HEK293T (cell line): ENCODE results near the gene ANO9.
"Not testable (repeated sequence)": the region's sequence is repeated elsewhere in the genome, so short reads cannot be mapped to it uniquely, and the experiment has no call there.

Experiments
- ELF4 ChIP-seq: fragments of 450-650 bp; IDR thresholded peaks from 2 replicates; pipeline ENCODE4 v1.6.1; 2017; ENCODE audit warnings: antibody characterized with exemption
- FOXK2 ChIP-seq: fragments of 450-650 bp; IDR thresholded peaks from 2 replicates; pipeline ENCODE4 v1.6.1; 2016; ENCODE audit warnings: mild to moderate bottlenecking
- FOXM1 ChIP-seq: fragments of 450-650 bp; IDR thresholded peaks from 2 replicates; pipeline ENCODE4 v1.6.1; 2017; ENCODE audit warnings: mild to moderate bottlenecking, borderline replicate concordance
- SP1 ChIP-seq: fragments of 450-650 bp; IDR thresholded peaks from 2 replicates; pipeline ENCODE4 v1.6.1; 2017
- TARDBP ChIP-seq: fragments of 450-650 bp; IDR thresholded peaks from 2 replicates; pipeline ENCODE4 v1.6.1; 2016
- ZNF384 ChIP-seq: fragments of 450-650 bp; IDR thresholded peaks from 2 replicates; pipeline ENCODE4 v1.6.1; 2016
- TF ChIP-seq, protein P1 (sequence below): fragments of 450-650 bp; IDR thresholded peaks from 2 replicates; pipeline ENCODE4 v1.6.1; 2016

- TF ChIP-seq, protein P1, sequence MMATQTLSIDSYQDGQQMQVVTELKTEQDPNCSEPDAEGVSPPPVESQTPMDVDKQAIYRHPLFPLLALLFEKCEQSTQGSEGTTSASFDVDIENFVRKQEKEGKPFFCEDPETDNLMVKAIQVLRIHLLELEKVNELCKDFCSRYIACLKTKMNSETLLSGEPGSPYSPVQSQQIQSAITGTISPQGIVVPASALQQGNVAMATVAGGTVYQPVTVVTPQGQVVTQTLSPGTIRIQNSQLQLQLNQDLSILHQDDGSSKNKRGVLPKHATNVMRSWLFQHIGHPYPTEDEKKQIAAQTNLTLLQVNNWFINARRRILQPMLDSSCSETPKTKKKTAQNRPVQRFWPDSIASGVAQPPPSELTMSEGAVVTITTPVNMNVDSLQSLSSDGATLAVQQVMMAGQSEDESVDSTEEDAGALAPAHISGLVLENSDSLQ, result not testable (repeated sequence)
- TF ChIP-seq SP1, FOXM1, FOXK2, ZNF384, TARDBP, ELF4: not testable (repeated sequence)
These were observed 31.1 kb downstream of the ANO9 start for GRCh38 chr11:410711-411110.
